Endothelial cell of umbilical vein (primary cell): ENCODE results near the gene NPVF. TPM values are rescaled to one million over a fixed set of nuclear protein-coding genes. Genes with fewer than 3 reads are reported as not detected.

ENCODE experiments used
- BruUV-seq: library from RNA; stranded (reverse); fragments of 400-500 nt; replicated peaks from 2 replicates; lab custom pipeline; 2021; lab: Mats Ljungman, UMichigan
- CTCF ChIA-PET: fragments of 300-600, 350-600 bp; sonication (Branson Sonifier 250); formaldehyde crosslinking; loops from one replicate; lab custom pipeline; 2021; ENCODE audit warnings: antibody characterized with exemption, inconsistent platforms; lab: Charles Lee
- POLR2A ChIA-PET: fragments of 300-600, 350-600 bp; sonication (Branson Sonifier 250); formaldehyde crosslinking; loops from one replicate; lab custom pipeline; 2021; ENCODE audit warnings: antibody characterized with exemption, inconsistent platforms; lab: Charles Lee
- DNase-seq: peaks from one replicate; pipeline ENCODE4 v3.0.0-alpha.2; 2011; ENCODE audit warnings: low read depth, low spot score
- FAIRE-seq: peaks from 2 replicates; lab custom pipeline; 2011; peaks lifted over from hg19 to GRCh38; lab: Jason Lieb, UNC
- H2AFZ ChIP-seq: 2 replicates; pipeline ENCODE4 v1.6.0; 2012; ENCODE audit warnings: low read depth, low read length, control low read depth, inconsistent platforms
- H3K27ac ChIP-seq: 2 replicates; pipeline ENCODE4 v1.5.1; 2011; ENCODE audit warnings: low read depth, mild to moderate bottlenecking, control low read depth, low read length, moderate library complexity; ENCODE audit not compliant: insufficient read depth
- H3K27me3 ChIP-seq, 2 experiments: 2 replicates each; pipeline versions ENCODE4 v1.6.0 to v1.6.1; 2011; ENCODE audit warnings: low read length in 2 of 2, mixed read lengths in 1 of 2; ENCODE audit not compliant: control insufficient read depth in 2 of 2, insufficient read depth in 2 of 2
- H3K36me3 ChIP-seq, 2 experiments: 2 replicates in 1 of 2; 3 replicates in 1 of 2; pipeline ENCODE4 v1.5.1; 2011; ENCODE audit warnings: low read length in 2 of 2, mild to moderate bottlenecking in 1 of 2, moderate library complexity in 1 of 2; ENCODE audit not compliant: control insufficient read depth in 2 of 2, insufficient read depth in 2 of 2; ENCODE audit errors: extremely low read depth in 1 of 2
- H3K4me1 ChIP-seq: 3 replicates; pipeline ENCODE4 v1.5.1; 2011; ENCODE audit warnings: mild to moderate bottlenecking, low read length; ENCODE audit not compliant: control insufficient read depth, insufficient read depth; ENCODE audit errors: extremely low read depth
- H3K4me2 ChIP-seq: 2 replicates; pipeline ENCODE4 v1.6.1; 2011; ENCODE audit warnings: low read length, control low read depth, mixed read lengths; ENCODE audit not compliant: insufficient read depth
- H3K4me3 ChIP-seq, 3 experiments: fragments of 200-600 bp in 1 of 3; sonication (generic), shearing (Covaris generic) in 1 of 3; replicated peaks in 1 of 3; 2 replicates each; pipeline ENCODE4 v1.5.1; 2011 to 2016; ENCODE audit warnings: control low read depth in 3 of 3, low read length in 3 of 3, mild to moderate bottlenecking in 2 of 3, inconsistent platforms in 1 of 3, low read depth in 1 of 3, moderate library complexity in 1 of 3; ENCODE audit not compliant: insufficient read depth in 1 of 3
- H3K79me2 ChIP-seq: 2 replicates; pipeline ENCODE4 v1.6.0; 2012; ENCODE audit warnings: low read length, inconsistent platforms; ENCODE audit not compliant: control insufficient read depth, insufficient read depth
- H3K9ac ChIP-seq: replicated peaks from 2 replicates; pipeline ENCODE3; 2011; ENCODE audit warnings: low read length, control low read depth; ENCODE audit not compliant: insufficient read depth; ENCODE audit errors: extremely low read depth
- H3K9me1 ChIP-seq: replicated peaks from 3 replicates; pipeline ENCODE4 v1.6.0; 2011; ENCODE audit warnings: mild to moderate bottlenecking, low read length; ENCODE audit not compliant: control insufficient read depth, insufficient read depth; ENCODE audit errors: extremely low read depth
- H3K9me3 ChIP-seq: replicated peaks from 2 replicates; pipeline ENCODE4 v1.5.1; 2012; ENCODE audit warnings: low read length, inconsistent platforms; ENCODE audit not compliant: control insufficient read depth, insufficient read depth
- H4K20me1 ChIP-seq: replicated peaks from 2 replicates; pipeline ENCODE3; 2011; ENCODE audit warnings: mild to moderate bottlenecking, low read length; ENCODE audit not compliant: control insufficient read depth, insufficient read depth; ENCODE audit errors: extremely low read depth
- CTCF ChIP-seq, 2 donors: IDR thresholded peaks; 1 replicate in 1 of 2; 2 replicates in 1 of 2; pipeline ENCODE4 v1.5.1; 2011; ENCODE audit warnings: low read length in 2 of 2, mild to moderate bottlenecking in 2 of 2, moderate library complexity in 2 of 2, control low read depth in 1 of 2, inconsistent platforms in 1 of 2, low read depth in 1 of 2; ENCODE audit not compliant: insufficient read depth in 1 of 2; ENCODE audit errors: extremely low read depth in 1 of 2
- EZH2 ChIP-seq: IDR thresholded peaks from 2 replicates; pipeline ENCODE4 v1.6.1; 2012; ENCODE audit warnings: borderline replicate concordance, low read depth, mild to moderate bottlenecking, moderate library complexity, low read length, inconsistent platforms; ENCODE audit not compliant: severe bottlenecking
- FOS ChIP-seq: IDR thresholded peaks from 2 replicates; pipeline ENCODE4 v1.6.1; 2011; ENCODE audit warnings: mild to moderate bottlenecking, low read length, moderate library complexity, borderline replicate concordance; ENCODE audit not compliant: insufficient read depth
- GATA2 ChIP-seq: IDR thresholded peaks from 2 replicates; pipeline ENCODE4 v1.7.0; 2011; ENCODE audit warnings: low read depth, mild to moderate bottlenecking, moderate library complexity, mixed read lengths, low read length; ENCODE audit not compliant: insufficient read length, insufficient read depth
- JUN ChIP-seq: IDR thresholded peaks from 2 replicates; pipeline ENCODE4 v1.6.1; 2011; ENCODE audit warnings: borderline replicate concordance, low read depth; ENCODE audit not compliant: insufficient read length, insufficient read depth
- MAX ChIP-seq: IDR thresholded peaks from 2 replicates; pipeline ENCODE4 v1.6.1; 2011; ENCODE audit not compliant: insufficient read depth, insufficient read length
- MYC ChIP-seq: IDR thresholded peaks from one replicate; pipeline ENCODE4 v1.6.1; 2011; ENCODE audit warnings: mild to moderate bottlenecking, low read depth, low read length
- POLR2A ChIP-seq: IDR thresholded peaks from 2 replicates; pipeline ENCODE4 v1.6.1; 2012; ENCODE audit warnings: low read depth, mild to moderate bottlenecking, control low read depth, low read length
- POLR2AphosphoS5 ChIP-seq: IDR thresholded peaks from 2 replicates; pipeline ENCODE4 v1.6.1; 2012; ENCODE audit warnings: low read depth, mild to moderate bottlenecking, control low read depth, low read length, moderate library complexity; ENCODE audit not compliant: insufficient read depth
- dilution Hi-C: fragments of 300-500 bp; cut with MboI; formaldehyde crosslinking; loops from one replicate; pipeline ENCODE4 v1.15.0; 2019; ENCODE audit warnings: low sequenced_read_pairs; ENCODE audit not compliant: extremely low pct_ligation_motif_present
- intact Hi-C: fragments of 100-400 bp; cut with micrococcal nuclease; formaldehyde crosslinking; loops from one replicate; pipeline ENCODE4 v1.10.0; 2022
- polyA plus RNA-seq, 4 experiments: library from polyadenylated mRNA; depleted of rRNA in 3 of 4; stranded (reverse) in 3 of 4; unstranded in 1 of 4; fragments of >200 nt; gene quantifications; 2 replicates each; pipeline versions ENCODE4 v1.2.1 to v1.2.3, GENCODE V29; 2011 to 2012; ENCODE audit warnings: missing spikeins in 1 of 4
- total RNA-seq: library from RNA; stranded (reverse); gene quantifications from 2 replicates; pipeline ENCODE4 v1.2.3, GENCODE V29; 2021

Gene NPVF
- total and polyA plus RNA-seq, 2 donors (not counting 3 experiments of a cell fraction or from before 2014, with no cell fraction given) = not detected

- ChIA-PET POLR2A (no interaction called here), CTCF (interaction anchor here (1.0 to 4.9 kb wide), 5 partner anchors 11 to 593 kb away, joined by 3 to 119 read pairs (median 5); no protein-coding TSS in a partner anchor)
- H3K4me3 ChIP-seq = no peak overlapping the region
- no peak for TF ChIP-seq MYC
- no peak for DNase-seq
- H3K9me3 ChIP-seq = no peaks in the 10 kb centered on the region
- no peaks in the 10 kb centered on the region for H4K20me1 ChIP-seq
- BruUV-seq = no TSS peak
- no peak overlapping the region for H2AFZ ChIP-seq
- H3K4me2 ChIP-seq = no peak overlapping the region
- H3K9ac ChIP-seq = no peak overlapping the region
- no peaks in the 10 kb centered on the region for H3K79me2 ChIP-seq
- no peaks in the 10 kb centered on the region for H3K36me3 ChIP-seq
- no peaks in the 10 kb centered on the region for H3K9me1 ChIP-seq
- no peaks in the 10 kb centered on the region for H3K27me3 ChIP-seq
- H3K27ac ChIP-seq = no peak overlapping the region
- no peaks in the 10 kb centered on the region for H3K4me1 ChIP-seq
- dilution Hi-C loops = no loop called here
- no peak for FAIRE-seq
- intact Hi-C loops = no loop called here
Measured at GRCh38 chr7:25261545-25262140, 33.4 kb upstream of the NPVF start.

- Histone ChIP-seq H3K27me3 (no peaks in the 10 kb centered on the region), H3K4me1 (no peaks in the 10 kb centered on the region), H4K20me1 (no peaks in the 10 kb centered on the region), H3K9me3 (no peaks in the 10 kb centered on the region), H3K36me3 (no peaks in the 10 kb centered on the region), H3K27ac (no peak overlapping the region), H3K79me2 (no peaks in the 10 kb centered on the region), H3K4me3 (no peak overlapping the region), H3K9ac (no peak overlapping the region), H3K4me2 (no peak overlapping the region), H2AFZ (no peak overlapping the region), H3K9me1 (no peaks in the 10 kb centered on the region)
- FAIRE-seq = no peak
- intact Hi-C loops = no loop called here
- ChIA-PET POLR2A (no interaction called here), CTCF (interaction anchor here (1.0 to 4.9 kb wide), 5 partner anchors 11 to 594 kb away, joined by 3 to 119 read pairs (median 5); no protein-coding TSS in a partner anchor)
- TF ChIP-seq JUN (no peak), CTCF (IDR thresholded peaks at IDR 0.05; ENCODE audit: extremely low read depth in 1 of 2, insufficient read depth in 1 of 2, low read depth in 1 of 2, low read length in 2 of 2) (no peak), POLR2A (no peak), MAX (no peak), POLR2AphosphoS5 (no peak), GATA2 (no peak), FOS (no peak), EZH2 (no peak), MYC (no peak)
- dilution Hi-C loops = no loop called here
- BruUV-seq = no TSS peak
- DNase-seq = no peak
Measured at GRCh38 chr7:25260862-25261494, 32.7 kb upstream of the NPVF start.
